Measurements from ENCODE around the gene DPYSL5. TPM values are rescaled to one million over a fixed set of nuclear protein-coding genes. Genes with fewer than 3 reads are reported as not detected.

The DPYSL5 gene
- total RNA-seq, 1 donor from 2014 or later, result not detected

- no peak for DNase-seq (ENCODE audit: low read depth)
Measured at GRCh38 chr2:26845021-26845420, 2.9 kb upstream of the DPYSL5 start.

GRCh38 chr2:26846334-26847306 is 1.3 kb upstream of the DPYSL5 start:
- peak; percentile 59 for DNase-seq (ENCODE audit: low read depth)

DNA sequence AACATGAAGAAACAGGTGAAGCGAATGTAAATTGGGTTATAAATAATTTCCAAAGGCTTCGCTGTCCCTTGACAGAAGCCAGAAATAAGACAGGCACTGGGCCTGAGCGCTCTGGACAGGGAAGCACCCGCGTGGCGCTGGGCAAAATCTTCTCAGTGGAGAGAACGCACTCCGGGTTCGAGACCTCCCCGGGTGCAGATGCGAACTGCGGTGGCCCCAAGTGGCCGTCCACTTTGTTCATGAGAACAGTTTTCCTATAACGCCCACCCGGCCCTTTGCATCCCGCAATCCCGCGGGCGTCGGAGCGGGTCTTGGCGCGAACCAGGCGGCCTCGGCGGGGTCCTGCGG is 651 bp upstream of the DPYSL5 start:
- no peak for DNase-seq (ENCODE audit: low read depth)

GRCh38 chr2:26848336-26849055 is 564 bp downstream of the DPYSL5 start:
- DNase-seq (ENCODE audit: low read depth), result no peak

- no peak for DNase-seq (ENCODE audit: low read depth)
Measured at GRCh38 chr2:26849056-26849999, 1.4 kb downstream of the DPYSL5 start.

DNA sequence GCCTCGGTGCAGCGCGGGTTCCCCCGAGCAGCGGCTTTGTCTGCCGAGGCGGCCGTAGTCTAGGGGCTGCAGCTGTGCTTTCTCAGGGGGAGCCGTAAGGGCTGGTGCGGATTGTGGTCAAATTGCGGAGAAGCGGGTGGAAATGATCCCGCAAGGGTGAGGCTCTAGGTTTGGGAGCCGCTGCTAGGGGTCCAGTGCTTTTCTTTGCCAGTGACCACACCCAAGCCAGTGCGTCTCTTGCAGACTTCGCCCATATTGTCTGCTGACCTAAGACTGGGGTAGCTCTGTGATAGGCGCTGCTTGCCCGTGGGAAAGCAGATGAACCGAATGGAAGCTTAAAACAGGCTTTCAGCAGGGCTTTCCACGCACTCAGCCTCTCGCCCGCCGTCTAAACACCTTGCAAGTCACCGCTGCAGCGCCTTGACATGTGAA is 2.1 kb downstream of the DPYSL5 start:
- DNase-seq (ENCODE audit: low read depth), result no peak

- no peak for DNase-seq (ENCODE audit: low read depth)
Measured at GRCh38 chr2:26850505-26850904, 2.6 kb downstream of the DPYSL5 start.

- no peak for DNase-seq (ENCODE audit: low read depth)
Measured at GRCh38 chr2:26852405-26853306, 4.7 kb downstream of the DPYSL5 start.

- peak; percentile 4 for DNase-seq (ENCODE audit: low read depth)
Measured at GRCh38 chr2:26853751-26854150, 5.8 kb downstream of the DPYSL5 start.

DNA sequence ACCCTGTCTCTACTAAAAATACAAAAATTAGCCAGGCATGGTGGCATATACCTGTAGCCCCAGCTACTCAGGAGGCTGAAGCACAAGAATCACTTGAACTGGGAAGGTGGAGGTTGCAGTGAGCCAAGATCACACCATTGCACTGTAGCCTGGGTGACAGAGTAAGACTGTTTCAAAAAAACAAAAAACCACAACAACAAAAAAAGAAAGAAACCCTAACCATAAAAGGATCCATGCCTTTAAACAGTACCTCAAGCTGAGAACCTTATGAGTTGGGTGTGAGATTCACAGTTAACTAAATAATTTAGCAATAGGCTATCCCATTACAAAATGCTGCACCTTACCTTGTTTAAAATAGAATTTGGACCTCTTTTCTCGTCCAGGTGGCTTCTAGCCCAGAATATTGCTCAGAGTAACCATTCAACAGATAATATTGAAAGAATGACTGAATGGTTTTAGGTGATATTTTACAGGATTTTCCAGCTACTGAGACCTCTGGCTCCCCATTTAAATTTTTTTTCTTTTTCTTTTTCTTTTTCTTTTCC is 6.4 kb downstream of the DPYSL5 start:
- DNase-seq (ENCODE audit: low read depth), result no peak

DNA sequence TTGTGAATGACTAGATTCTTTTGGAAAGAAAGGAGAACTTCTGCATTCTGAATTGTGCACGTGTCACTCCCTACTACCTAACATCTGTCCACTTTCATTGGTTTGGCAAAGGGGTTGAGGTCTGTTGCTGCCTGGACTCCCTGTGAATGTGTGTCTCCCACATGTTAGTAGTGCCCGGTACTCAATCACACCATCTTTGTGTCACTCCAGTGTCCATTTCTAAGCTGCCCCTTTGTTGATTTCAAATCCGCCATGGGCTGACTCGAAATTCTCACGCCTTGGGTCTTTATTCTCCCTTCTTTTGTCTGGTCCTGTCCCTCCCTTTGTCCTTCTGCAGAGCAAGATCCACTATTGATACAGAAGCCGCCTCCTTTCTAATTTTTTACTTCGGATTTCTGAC is 7.5 kb downstream of the DPYSL5 start:
- no peak for DNase-seq (ENCODE audit: low read depth)

DNA sequence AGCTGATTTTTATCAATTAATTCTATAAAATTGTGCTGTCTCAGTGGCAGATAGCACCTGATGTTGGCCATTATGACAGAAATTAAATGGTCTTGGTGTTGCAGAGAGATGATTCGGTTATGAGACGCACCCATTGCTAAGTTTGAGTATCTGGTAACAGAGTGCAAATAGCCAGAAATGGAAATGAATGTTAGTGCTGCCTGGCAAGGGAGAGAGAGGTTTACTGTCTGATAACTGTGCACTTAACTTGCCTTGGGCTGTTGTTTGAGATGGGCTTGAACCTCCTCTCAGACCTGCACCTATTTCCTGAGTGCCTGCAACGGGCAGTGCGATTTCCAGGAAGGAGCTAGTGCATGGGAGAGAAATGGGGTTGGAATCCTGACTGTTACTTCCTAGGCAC is 11.7 kb downstream of the DPYSL5 start:
- DNase-seq (ENCODE audit: low read depth), result no peak

DNA sequence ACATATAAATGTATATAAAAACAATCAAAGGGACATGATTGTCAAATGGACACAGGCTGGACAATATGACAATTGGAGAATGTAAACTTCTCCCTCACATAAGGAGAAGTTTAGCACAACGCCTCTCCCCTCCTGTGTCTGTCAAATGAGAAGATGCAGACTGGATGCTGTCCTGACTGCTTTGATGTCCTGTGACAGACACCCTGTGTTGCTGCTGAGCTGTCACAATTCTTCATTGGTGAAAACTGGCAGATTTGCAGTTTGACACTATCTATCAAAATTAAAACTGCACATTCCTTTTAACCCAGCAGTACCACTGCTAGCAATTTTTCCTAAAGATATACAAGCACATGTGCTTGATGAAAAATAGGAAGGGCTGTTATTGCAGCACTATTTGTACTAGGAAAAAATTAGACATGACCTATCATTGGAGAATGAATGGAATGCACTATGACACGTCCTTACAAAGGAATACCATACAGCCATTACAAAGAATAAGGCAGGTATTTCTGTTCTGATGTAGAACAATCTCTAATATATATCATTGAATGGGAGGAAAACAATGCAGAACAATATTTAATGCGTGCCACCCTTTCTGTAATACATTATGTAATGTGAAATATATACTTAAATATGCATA is 12.4 kb downstream of the DPYSL5 start:
- peak; percentile 7 for DNase-seq (ENCODE audit: low read depth)

DNA sequence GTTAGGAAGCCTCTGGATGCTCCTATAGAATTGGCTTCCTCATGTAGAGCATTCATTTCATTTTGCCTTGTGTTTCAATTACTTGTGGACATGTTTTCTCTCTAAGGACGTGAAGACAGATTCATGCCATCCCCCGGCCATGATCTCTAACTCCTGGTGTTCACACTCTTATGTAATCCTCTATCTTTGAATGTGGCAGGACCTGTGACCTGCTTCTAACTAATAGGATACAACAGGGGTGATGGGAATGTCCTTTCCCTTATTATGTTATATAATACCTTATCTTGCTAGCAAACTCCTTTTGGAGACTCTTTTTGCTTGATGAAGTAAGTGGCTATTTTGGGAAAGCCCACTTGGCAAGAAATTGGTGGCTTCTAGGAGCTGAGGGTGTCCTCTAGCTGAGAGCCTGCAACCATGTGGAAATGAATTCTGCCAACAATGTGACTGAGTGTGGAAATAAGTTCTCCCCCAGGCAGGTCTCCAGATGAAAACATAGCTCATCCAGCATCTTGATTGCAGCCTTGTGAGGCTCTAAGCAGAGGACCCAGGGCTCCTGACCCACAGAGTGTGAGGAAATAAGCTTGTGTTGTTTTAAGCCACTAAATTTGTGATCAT is 13.8 kb downstream of the DPYSL5 start:
- DNase-seq (ENCODE audit: low read depth), result no peak

DNA sequence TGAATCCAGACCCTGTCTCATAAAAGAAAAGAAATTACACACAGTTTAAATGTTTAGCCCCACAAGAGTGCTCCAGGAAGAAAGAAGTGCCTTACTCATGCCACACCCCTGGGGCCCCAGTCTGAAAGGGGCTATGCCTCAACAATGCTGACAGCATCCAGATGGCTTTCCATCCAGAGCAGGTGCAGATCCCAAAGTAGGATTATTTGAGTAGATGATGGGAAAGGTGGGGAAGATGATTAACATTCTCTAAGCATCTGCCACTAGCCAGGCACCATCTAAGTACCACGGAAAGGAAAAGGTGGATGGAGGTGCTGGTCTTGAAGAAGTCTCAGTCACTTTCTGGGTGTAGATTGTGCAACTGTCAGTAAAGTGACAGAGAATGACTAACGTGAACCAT is 16.3 kb downstream of the DPYSL5 start:
- DNase-seq (ENCODE audit: low read depth), result no peak

- DNase-seq (ENCODE audit: low read depth), result no peak
Measured at GRCh38 chr2:26864646-26865045, 16.7 kb downstream of the DPYSL5 start.

DNA sequence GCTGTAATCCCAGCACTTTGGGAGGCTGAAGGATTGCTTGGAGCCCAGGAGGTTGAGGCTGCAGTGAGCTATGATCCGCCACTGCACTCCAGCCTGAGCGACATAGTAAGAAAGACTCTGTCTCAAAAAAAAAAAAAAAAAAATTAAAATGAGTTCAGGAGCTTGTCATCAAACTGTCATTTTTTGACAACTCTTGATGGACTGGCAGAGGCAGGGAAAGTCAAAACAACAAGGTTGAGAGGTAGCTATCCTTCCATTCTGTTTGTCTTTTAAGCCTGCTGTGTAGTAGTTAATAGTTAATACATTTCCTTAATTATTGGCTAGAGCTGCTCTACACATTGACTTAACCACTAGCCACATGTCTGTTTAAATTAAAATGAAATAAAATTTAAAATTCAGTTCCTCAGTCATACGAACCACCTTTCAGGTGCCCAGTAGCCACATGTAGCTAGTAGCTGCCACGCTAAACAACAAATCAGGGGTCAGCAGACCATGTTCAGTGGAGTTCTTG is 22.7 kb downstream of the DPYSL5 start:
- peak; percentile 70 for DNase-seq (ENCODE audit: low read depth)

GRCh38 chr2:26873286-26873983 is 25.5 kb downstream of the DPYSL5 start:
- peak; percentile 4 for DNase-seq (ENCODE audit: low read depth)

GRCh38 chr2:26874514-26874913 is 26.6 kb downstream of the DPYSL5 start:
- DNase-seq (ENCODE audit: low read depth), result no peak
